Progenitor cell of endocrine pancreas (in vitro differentiated cells): ENCODE results near the gene EPHB3. TPM values are rescaled to one million over a fixed set of nuclear protein-coding genes. Genes with fewer than 3 reads are reported as not detected.

Experiments
- DNase-seq: peaks from one replicate; pipeline ENCODE4 v3.0.0; 2021; ENCODE audit warnings: low spot score; ENCODE audit not compliant: unreplicated experiment
- H3K27ac Mint-ChIP-seq: 2 replicates; pipeline ENCODE4 v1.8.0; 2021; ENCODE audit warnings: mild to moderate bottlenecking, moderate library complexity, mixed read lengths
- H3K27me3 Mint-ChIP-seq: 2 replicates; pipeline ENCODE4 v1.8.0; 2021; ENCODE audit warnings: mixed read lengths
- H3K36me3 Mint-ChIP-seq: 2 replicates; pipeline ENCODE4 v1.8.0; 2022; ENCODE audit warnings: mixed read lengths; ENCODE audit not compliant: insufficient read depth
- H3K4me1 Mint-ChIP-seq: 2 replicates; pipeline ENCODE4 v1.8.0; 2021; ENCODE audit warnings: low read depth, mixed read lengths
- H3K4me3 Mint-ChIP-seq: 2 replicates; pipeline ENCODE4 v1.8.0; 2021; ENCODE audit warnings: low read depth, mild to moderate bottlenecking, moderate library complexity, mixed read lengths
- H3K9me3 Mint-ChIP-seq: 2 replicates; pipeline ENCODE4 v1.8.0; 2021; ENCODE audit warnings: low read depth, mixed read lengths
- CTCF ChIP-seq: fragments of 200-600 bp; sonication (generic); IDR thresholded peaks from one replicate; pipeline ENCODE4 v1.5.0; 2021; ENCODE audit warnings: antibody characterized with exemption, mild to moderate bottlenecking; ENCODE audit not compliant: unreplicated experiment
- total RNA-seq: library from RNA; stranded (reverse); gene quantifications from 2 replicates; pipeline ENCODE4 v1.2.1, GENCODE V29; 2021

EPHB3 gene
- total RNA-seq, 1 donor from 2014 or later = 11.7 TPM

- H3K4me1 Mint-ChIP-seq = peaks cover 6% of the 10 kb centered on the region
- no peaks in the 10 kb centered on the region for H3K9me3 Mint-ChIP-seq
- DNase-seq = no peak
- H3K27ac Mint-ChIP-seq = no peak overlapping the region
- no peaks in the 10 kb centered on the region for H3K36me3 Mint-ChIP-seq
- H3K4me3 Mint-ChIP-seq = no peak overlapping the region
- peaks cover 39% of the 10 kb centered on the region for H3K27me3 Mint-ChIP-seq
- no peak for TF ChIP-seq CTCF
These were observed 27.2 kb downstream of the EPHB3 start for GRCh38 chr3:184588776-184589175.

- H3K27ac Mint-ChIP-seq = no peak overlapping the region
- H3K4me3 Mint-ChIP-seq = no peak overlapping the region
- no peak for DNase-seq
- no peaks in the 10 kb centered on the region for H3K36me3 Mint-ChIP-seq
- no peaks in the 10 kb centered on the region for H3K9me3 Mint-ChIP-seq
- peaks cover 37% of the 10 kb centered on the region for H3K27me3 Mint-ChIP-seq
- no peak for TF ChIP-seq CTCF
- peaks cover 3% of the 10 kb centered on the region for H3K4me1 Mint-ChIP-seq
These were observed 29.2 kb downstream of the EPHB3 start for GRCh38 chr3:184590795-184591194.

GRCh38 chr3:184591789-184592188, 30.2 kb downstream of the EPHB3 start:
- no peak for TF ChIP-seq CTCF
- H3K27me3 Mint-ChIP-seq = peaks cover 46% of the 10 kb centered on the region
- no peak for DNase-seq
- H3K27ac Mint-ChIP-seq = no peak overlapping the region
- H3K36me3 Mint-ChIP-seq = no peaks in the 10 kb centered on the region
- no peak overlapping the region for H3K4me3 Mint-ChIP-seq
- H3K4me1 Mint-ChIP-seq = peaks cover 3% of the 10 kb centered on the region
- no peaks in the 10 kb centered on the region for H3K9me3 Mint-ChIP-seq

- Mint-ChIP-seq H3K9me3 (no peaks in the 10 kb centered on the region), H3K4me3 (no peak overlapping the region), H3K27ac (no peak overlapping the region), H3K27me3 (peaks cover 51% of the 10 kb centered on the region), H3K36me3 (no peaks in the 10 kb centered on the region), H3K4me1 (peaks cover 3% of the 10 kb centered on the region)
- DNase-seq = no peak
- TF ChIP-seq CTCF = no peak
These were observed 31.0 kb downstream of the EPHB3 start for GRCh38 chr3:184592371-184593219.

- Mint-ChIP-seq H3K36me3 (no peaks in the 10 kb centered on the region), H3K4me3 (no peak overlapping the region), H3K4me1 (peaks cover 3% of the 10 kb centered on the region), H3K27ac (no peak overlapping the region), H3K9me3 (no peaks in the 10 kb centered on the region), H3K27me3 (peaks cover 55% of the 10 kb centered on the region)
- no peak for TF ChIP-seq CTCF
- DNase-seq = no peak
These were observed 31.8 kb downstream of the EPHB3 start for GRCh38 chr3:184593220-184593927.
